Smooth muscle cell of the brain vasculature (primary cell): ENCODE data around the gene PAXIP1.

Experiments
- DNase-seq: peaks from one replicate; pipeline ENCODE4 v3.0.0-alpha.2; 2012; ENCODE audit warnings: low read depth, low spot score

PAXIP1 gene

GRCh38 chr7:154996756-154997155 lies 6.2 kb downstream of the PAXIP1 start:
- no peak for DNase-seq

GRCh38 chr7:154996101-154996500 lies 6.8 kb downstream of the PAXIP1 start:
- no peak for DNase-seq

- no peak for DNase-seq
These were observed 7.9 kb downstream of the PAXIP1 start for GRCh38 chr7:154994996-154995395.

GRCh38 chr7:154990964-154991540 lies 11.9 kb downstream of the PAXIP1 start:
- DNase-seq: no peak

- no peak for DNase-seq
These were observed 15.4 kb downstream of the PAXIP1 start for GRCh38 chr7:154987571-154987970.

GRCh38 chr7:154986200-154986945 lies 16.6 kb downstream of the PAXIP1 start:
- no peak for DNase-seq

GRCh38 chr7:154985230-154985629 lies 17.7 kb downstream of the PAXIP1 start:
- DNase-seq: no peak

- DNase-seq: no peak
These were observed 18.2 kb downstream of the PAXIP1 start for GRCh38 chr7:154984601-154985188.

GRCh38 chr7:154978017-154978416 lies 24.9 kb downstream of the PAXIP1 start:
- no peak for DNase-seq

- DNase-seq: no peak
These were observed 25.7 kb downstream of the PAXIP1 start for GRCh38 chr7:154977250-154977649.

GRCh38 chr7:154976844-154977243 lies 26.1 kb downstream of the PAXIP1 start:
- DNase-seq: no peak

GRCh38 chr7:154975984-154976383 lies 26.9 kb downstream of the PAXIP1 start:
- no peak for DNase-seq

GRCh38 chr7:154973381-154973780 lies 29.5 kb downstream of the PAXIP1 start:
- no peak for DNase-seq

- no peak for DNase-seq
These were observed 34.5 kb downstream of the PAXIP1 start for GRCh38 chr7:154968336-154969001.

- DNase-seq: no peak
These were observed 35.4 kb downstream of the PAXIP1 start for GRCh38 chr7:154967401-154967955.

GRCh38 chr7:154965014-154965413 lies 37.9 kb downstream of the PAXIP1 start:
- peak; percentile 9 for DNase-seq

GRCh38 chr7:154960063-154960790 lies 42.7 kb downstream of the PAXIP1 start:
- no peak for DNase-seq

- DNase-seq: no peak
These were observed 46.5 kb downstream of the PAXIP1 start for GRCh38 chr7:154956427-154956826.

GRCh38 chr7:154953006-154953684 lies 49.8 kb downstream of the PAXIP1 start:
- no peak for DNase-seq

- DNase-seq: no peak
These were observed 52.0 kb downstream of the PAXIP1 start for GRCh38 chr7:154950960-154951359.

GRCh38 chr7:154947604-154948003 lies 55.3 kb downstream of the PAXIP1 start:
- no peak for DNase-seq
